Activated T-helper 2 cell treated with anti-CD3 and anti-CD28 coated beads, Interferon-gamma antibody, Interleukin-2, Interleukin-4, amounts not matched to agents 10 μg/mL and 5 μg/mL and 100 μg/mL, durations not matched to agents 14 hours and 24 hours and 36 hours (primary cell): Measurements from ENCODE around the gene CDH7. TPM values are rescaled to one million over a fixed set of nuclear protein-coding genes. Genes with fewer than 3 reads are reported as not detected.

Experiments used
- DNase-seq: peaks from one replicate; pipeline ENCODE4 v3.0.0; 2021; ENCODE audit warnings: low spot score
- H3K27ac Mint-ChIP-seq: one replicate; pipeline ENCODE4 v1.8.0; 2021; ENCODE audit warnings: mixed read lengths
- H3K27me3 Mint-ChIP-seq: one replicate; pipeline ENCODE4 v1.8.0; 2021; ENCODE audit warnings: low read depth, mixed read lengths
- H3K36me3 Mint-ChIP-seq: one replicate; pipeline ENCODE4 v1.8.0; 2021; ENCODE audit warnings: low read depth, mixed read lengths
- H3K4me1 Mint-ChIP-seq: one replicate; pipeline ENCODE4 v1.8.0; 2021; ENCODE audit warnings: low read depth, mixed read lengths
- H3K4me3 Mint-ChIP-seq: one replicate; pipeline ENCODE4 v1.8.0; 2021; ENCODE audit warnings: low read depth, mild to moderate bottlenecking, moderate library complexity, mixed read lengths
- H3K9me3 Mint-ChIP-seq: one replicate; pipeline ENCODE4 v1.8.0; 2021; ENCODE audit warnings: mixed read lengths
- intact Hi-C: fragments of 100-400 bp; cut with micrococcal nuclease; formaldehyde crosslinking; loops from one replicate; pipeline ENCODE4 v1.15.1; 2023
- total RNA-seq: library from RNA; stranded (reverse); gene quantifications from 2 replicates; pipeline ENCODE4 v1.2.3, GENCODE V29; 2022

CDH7 gene
- total RNA-seq, 1 donor from 2014 or later: not detected

DNA sequence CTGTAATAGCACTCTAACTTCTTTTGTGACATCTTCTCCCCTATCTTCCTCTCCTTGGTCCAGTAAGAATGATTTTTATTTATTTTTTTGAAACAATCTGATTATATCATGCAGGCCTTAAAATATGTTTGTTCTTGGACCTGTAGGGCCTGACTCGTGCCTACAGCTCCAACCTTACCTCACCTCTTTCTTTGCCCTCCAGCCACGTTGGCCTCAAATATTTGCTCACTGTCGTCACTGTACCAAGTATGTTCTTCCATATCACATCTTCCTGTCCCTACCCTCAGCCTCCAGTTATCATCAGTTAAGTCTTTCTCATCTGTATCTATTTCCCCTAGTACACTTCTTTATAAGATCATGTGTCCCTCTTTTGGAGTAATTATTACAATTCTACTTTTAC lies 125.5 kb downstream of the CDH7 start:
- H3K4me1 Mint-ChIP-seq: no peaks in the 10 kb centered on the region
- DNase-seq: no peak
- no peak overlapping the region for H3K4me3 Mint-ChIP-seq
- no peaks in the 10 kb centered on the region for H3K36me3 Mint-ChIP-seq
- H3K27me3 Mint-ChIP-seq: no peaks in the 10 kb centered on the region
- H3K9me3 Mint-ChIP-seq: peaks cover 12% of the 10 kb centered on the region
- intact Hi-C loops: no loop called here
- no peak overlapping the region for H3K27ac Mint-ChIP-seq

- H3K4me3 Mint-ChIP-seq: no peak overlapping the region
- H3K36me3 Mint-ChIP-seq: no peaks in the 10 kb centered on the region
- H3K9me3 Mint-ChIP-seq: peaks cover 15% of the 10 kb centered on the region
- no peak overlapping the region for H3K27ac Mint-ChIP-seq
- no peaks in the 10 kb centered on the region for H3K4me1 Mint-ChIP-seq
- DNase-seq: no peak
- intact Hi-C loops: no loop called here
- no peaks in the 10 kb centered on the region for H3K27me3 Mint-ChIP-seq
Measured at GRCh38 chr18:65897292-65897691, 146.5 kb downstream of the CDH7 start.

DNA sequence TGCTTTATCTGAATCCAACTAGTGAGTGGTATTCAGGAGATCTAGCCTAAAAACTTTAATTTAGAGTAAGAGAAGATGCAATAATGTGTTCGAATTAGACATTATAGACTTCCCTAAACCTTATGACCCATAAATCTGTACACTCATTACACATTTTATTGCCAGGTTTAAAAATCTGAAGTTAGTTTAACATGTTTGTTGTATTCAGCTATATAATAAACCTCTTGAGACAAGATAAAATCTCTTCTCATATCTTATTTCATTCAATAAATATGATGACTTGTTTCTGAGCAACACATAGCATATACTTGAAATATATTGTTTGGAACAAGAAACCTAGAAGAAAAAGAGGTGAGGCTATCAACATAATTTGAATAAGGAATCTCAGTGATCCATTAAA lies 150.7 kb downstream of the CDH7 start:
- intact Hi-C loops: no loop called here
- Mint-ChIP-seq H3K4me3 (no peak overlapping the region), H3K4me1 (no peaks in the 10 kb centered on the region)

GRCh38 chr18:65906621-65907034 lies 155.8 kb downstream of the CDH7 start:
- no peak for DNase-seq
- Mint-ChIP-seq H3K36me3 (no peaks in the 10 kb centered on the region), H3K27me3 (no peaks in the 10 kb centered on the region), H3K27ac (no peak overlapping the region), H3K4me3 (no peak overlapping the region), H3K9me3 (peaks cover 16% of the 10 kb centered on the region), H3K4me1 (no peaks in the 10 kb centered on the region)
- intact Hi-C loops: no loop called here

More for the DNA sequence above, 150.7 kb downstream of the CDH7 start:
- no peak overlapping the region for H3K27ac Mint-ChIP-seq
- peaks cover 10% of the 10 kb centered on the region for H3K9me3 Mint-ChIP-seq
- H3K36me3 Mint-ChIP-seq: no peaks in the 10 kb centered on the region
- DNase-seq: no peak
- H3K27me3 Mint-ChIP-seq: no peaks in the 10 kb centered on the region

DNA sequence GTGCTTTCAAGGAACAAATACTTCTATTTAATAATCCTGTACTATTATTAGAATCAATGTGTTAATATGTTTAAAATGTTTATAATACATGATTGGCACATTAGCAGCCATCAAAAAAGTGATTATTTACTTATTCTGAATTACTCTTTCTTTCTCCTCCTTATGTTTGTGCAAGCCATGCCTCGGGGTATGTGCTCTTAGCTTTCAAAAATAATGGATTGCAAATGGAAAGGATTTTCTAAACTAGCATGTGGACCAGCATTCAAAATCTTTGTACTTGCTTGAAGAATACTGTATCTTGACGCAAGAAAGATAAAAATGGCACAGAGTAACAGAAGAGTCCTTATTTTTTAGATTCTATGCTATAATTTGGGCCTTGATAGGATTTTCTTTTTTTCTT lies 156.5 kb downstream of the CDH7 start:
- Mint-ChIP-seq H3K27me3 (no peaks in the 10 kb centered on the region), H3K4me1 (no peaks in the 10 kb centered on the region), H3K36me3 (no peaks in the 10 kb centered on the region), H3K27ac (no peak overlapping the region), H3K9me3 (peaks cover 13% of the 10 kb centered on the region), H3K4me3 (no peak overlapping the region)
- DNase-seq: no peak
- intact Hi-C loops: no loop called here

DNA sequence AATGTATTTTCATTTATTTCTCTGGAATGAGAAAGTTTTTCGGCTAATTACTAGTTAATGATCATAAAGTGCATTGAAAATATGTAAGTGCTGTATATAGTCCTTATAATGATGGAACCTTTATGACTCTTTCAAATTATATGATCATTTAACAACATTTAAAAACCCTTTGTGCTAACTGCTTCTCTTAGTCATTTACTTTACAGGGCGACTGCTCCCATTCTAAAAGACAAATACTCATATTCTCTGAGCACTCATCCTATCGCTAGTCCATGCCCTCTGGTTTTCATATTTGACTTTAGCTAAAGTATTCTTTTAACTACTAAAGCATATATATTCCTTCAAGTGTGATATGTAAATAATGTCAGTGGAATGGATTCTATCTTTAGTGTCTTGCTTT lies 168.2 kb downstream of the CDH7 start:
- Mint-ChIP-seq H3K4me3 (no peak overlapping the region), H3K27ac (no peak overlapping the region), H3K27me3 (no peaks in the 10 kb centered on the region), H3K9me3 (no peaks in the 10 kb centered on the region), H3K4me1 (no peaks in the 10 kb centered on the region), H3K36me3 (no peaks in the 10 kb centered on the region)
- intact Hi-C loops: no loop called here
- no peak for DNase-seq

DNA sequence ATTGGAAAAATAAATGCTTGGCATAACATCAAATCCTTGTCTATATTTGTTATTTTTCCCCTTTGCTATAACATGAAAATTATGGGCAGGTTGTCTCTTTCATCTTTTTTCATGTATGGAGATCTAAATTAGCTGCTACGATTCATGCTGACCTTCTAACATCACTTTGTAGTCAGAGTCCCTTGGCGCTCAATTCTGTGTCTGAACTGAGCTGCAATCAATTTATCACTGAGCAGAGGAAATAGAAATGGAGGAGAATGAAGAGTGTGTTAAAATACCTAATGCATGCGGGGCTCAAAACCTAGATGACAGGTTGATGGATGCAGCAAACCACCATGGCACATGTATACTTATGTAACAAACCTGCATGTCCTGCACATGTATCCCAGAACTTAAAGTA lies 168.9 kb downstream of the CDH7 start:
- no peaks in the 10 kb centered on the region for H3K36me3 Mint-ChIP-seq
- DNase-seq: no peak
- no peak overlapping the region for H3K27ac Mint-ChIP-seq
- intact Hi-C loops: no loop called here
- H3K4me1 Mint-ChIP-seq: no peaks in the 10 kb centered on the region
- no peaks in the 10 kb centered on the region for H3K9me3 Mint-ChIP-seq
- no peaks in the 10 kb centered on the region for H3K27me3 Mint-ChIP-seq
- no peak overlapping the region for H3K4me3 Mint-ChIP-seq

DNA sequence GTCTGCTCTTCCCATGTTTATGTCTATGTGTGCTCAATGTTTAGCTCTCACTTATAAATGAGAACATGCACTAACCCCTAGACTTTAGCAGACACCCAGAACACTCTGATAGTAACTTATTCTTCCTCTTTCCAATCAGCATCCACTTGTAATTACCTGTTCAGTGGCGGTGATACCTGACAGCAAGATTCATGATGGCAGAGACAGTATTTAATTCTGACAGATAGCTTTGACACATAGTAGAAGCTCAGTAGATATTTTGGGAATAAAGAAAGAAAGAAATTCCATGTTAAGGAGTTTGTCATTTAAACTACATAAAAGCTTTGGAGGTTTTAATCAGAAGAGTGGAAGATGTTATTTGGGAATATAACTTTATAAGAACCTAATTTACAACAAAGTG lies 171.3 kb downstream of the CDH7 start:
- no peak overlapping the region for H3K4me3 Mint-ChIP-seq
- no peaks in the 10 kb centered on the region for H3K36me3 Mint-ChIP-seq
- no peaks in the 10 kb centered on the region for H3K4me1 Mint-ChIP-seq
- no peaks in the 10 kb centered on the region for H3K9me3 Mint-ChIP-seq
- intact Hi-C loops: no loop called here
- no peak for DNase-seq
- no peak overlapping the region for H3K27ac Mint-ChIP-seq
- no peaks in the 10 kb centered on the region for H3K27me3 Mint-ChIP-seq

GRCh38 chr18:65924904-65925303 lies 174.1 kb downstream of the CDH7 start:
- H3K27me3 Mint-ChIP-seq: no peaks in the 10 kb centered on the region
- intact Hi-C loops: no loop called here
- no peaks in the 10 kb centered on the region for H3K4me1 Mint-ChIP-seq
- H3K27ac Mint-ChIP-seq: no peak overlapping the region
- H3K36me3 Mint-ChIP-seq: no peaks in the 10 kb centered on the region
- H3K9me3 Mint-ChIP-seq: peaks cover 5% of the 10 kb centered on the region
- H3K4me3 Mint-ChIP-seq: no peak overlapping the region
- no peak for DNase-seq

DNA sequence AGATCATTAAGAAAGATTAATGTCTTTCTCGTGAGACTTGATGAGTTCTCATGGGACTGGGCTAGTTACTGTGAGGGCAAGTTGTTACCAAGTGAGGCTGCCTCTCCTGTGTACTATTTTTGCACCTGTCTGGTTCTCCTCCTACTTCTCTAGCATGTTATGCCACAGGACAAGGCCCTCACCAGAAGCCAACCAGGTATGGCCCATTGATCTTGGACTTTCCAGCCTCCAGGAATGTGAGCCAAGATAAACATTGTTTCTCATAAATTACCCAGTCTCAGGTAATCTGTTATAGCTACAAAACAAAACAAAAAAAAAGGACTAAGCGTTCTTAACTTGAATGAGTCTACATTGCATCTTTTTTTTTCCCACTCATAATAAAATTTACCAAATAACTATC lies 184.1 kb downstream of the CDH7 start:
- H3K4me1 Mint-ChIP-seq: no peaks in the 10 kb centered on the region
- no peaks in the 10 kb centered on the region for H3K36me3 Mint-ChIP-seq
- no peak overlapping the region for H3K27ac Mint-ChIP-seq
- intact Hi-C loops: no loop called here
- no peaks in the 10 kb centered on the region for H3K27me3 Mint-ChIP-seq
- no peak for DNase-seq
- peaks cover 21% of the 10 kb centered on the region for H3K9me3 Mint-ChIP-seq
- no peak overlapping the region for H3K4me3 Mint-ChIP-seq

DNA sequence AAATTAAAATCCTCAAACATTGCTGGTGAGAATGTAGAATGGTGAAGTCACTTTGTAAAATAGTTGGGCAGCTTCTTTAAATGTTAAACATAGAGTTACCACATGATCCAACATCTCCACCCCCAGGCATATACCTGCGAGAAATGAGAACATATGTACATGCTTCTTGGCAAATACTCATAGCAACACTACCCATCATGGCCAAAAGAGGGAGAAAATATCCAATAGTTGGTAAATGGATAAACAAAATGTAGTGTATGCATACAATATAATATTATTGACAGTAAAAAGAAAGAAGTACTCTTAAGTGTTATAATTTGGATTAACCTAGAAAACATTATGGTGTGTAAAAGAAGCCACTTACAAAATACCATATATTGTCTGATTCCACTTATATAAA lies 185.9 kb downstream of the CDH7 start:
- intact Hi-C loops: no loop called here
- Mint-ChIP-seq H3K4me1 (no peaks in the 10 kb centered on the region), H3K27me3 (no peaks in the 10 kb centered on the region), H3K9me3 (peaks cover 17% of the 10 kb centered on the region), H3K27ac (no peak overlapping the region), H3K4me3 (no peak overlapping the region), H3K36me3 (no peaks in the 10 kb centered on the region)
- DNase-seq: no peak

GRCh38 chr18:65937180-65937579 lies 186.4 kb downstream of the CDH7 start:
- no peak overlapping the region for H3K4me3 Mint-ChIP-seq
- intact Hi-C loops: no loop called here
- no peaks in the 10 kb centered on the region for H3K36me3 Mint-ChIP-seq
- no peak for DNase-seq
- no peaks in the 10 kb centered on the region for H3K27me3 Mint-ChIP-seq
- no peak overlapping the region for H3K27ac Mint-ChIP-seq
- H3K9me3 Mint-ChIP-seq: peaks cover 15% of the 10 kb centered on the region
- no peaks in the 10 kb centered on the region for H3K4me1 Mint-ChIP-seq

DNA sequence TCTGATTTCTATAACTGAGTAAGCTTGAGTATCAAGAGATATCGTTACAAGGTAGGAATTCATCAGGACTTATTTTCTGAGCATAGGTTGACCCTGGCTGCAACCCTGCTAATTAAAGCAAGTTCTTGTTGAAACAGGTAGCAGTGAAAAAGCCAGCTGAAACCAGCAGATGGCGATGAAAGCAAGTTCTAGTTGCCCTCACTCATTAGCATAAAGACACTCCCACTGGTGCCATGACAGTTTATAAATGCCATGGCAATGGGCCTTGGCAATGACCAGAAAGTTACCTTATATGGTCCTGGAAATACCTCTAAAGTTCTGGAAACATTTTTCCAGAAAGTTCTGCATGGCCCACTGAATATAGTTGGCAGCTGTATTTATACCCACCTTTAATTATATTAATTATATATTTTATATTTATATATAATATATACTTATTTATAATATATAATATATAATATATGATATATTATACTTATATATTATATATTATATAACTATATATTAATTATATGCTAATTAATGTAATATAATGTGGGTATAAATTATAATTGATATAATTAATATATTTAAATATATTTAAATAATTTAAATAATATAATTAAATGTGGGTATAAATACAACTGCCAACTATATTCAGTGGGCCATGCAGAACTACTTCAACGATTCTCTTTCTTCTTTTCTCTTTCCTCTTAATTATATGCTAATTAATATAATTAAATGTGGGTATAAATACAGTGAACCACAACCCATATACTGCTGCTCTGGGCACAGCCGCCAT lies 188.0 kb downstream of the CDH7 start:
- H3K36me3 Mint-ChIP-seq: no peaks in the 10 kb centered on the region
- DNase-seq: no peak
- peaks cover 9% of the 10 kb centered on the region for H3K9me3 Mint-ChIP-seq
- no peak overlapping the region for H3K27ac Mint-ChIP-seq
- no peak overlapping the region for H3K4me3 Mint-ChIP-seq
- no peaks in the 10 kb centered on the region for H3K4me1 Mint-ChIP-seq
- no peaks in the 10 kb centered on the region for H3K27me3 Mint-ChIP-seq
- intact Hi-C loops: no loop called here
